Measurements from ENCODE around the gene HBEGF.

HBEGF gene

DNA sequence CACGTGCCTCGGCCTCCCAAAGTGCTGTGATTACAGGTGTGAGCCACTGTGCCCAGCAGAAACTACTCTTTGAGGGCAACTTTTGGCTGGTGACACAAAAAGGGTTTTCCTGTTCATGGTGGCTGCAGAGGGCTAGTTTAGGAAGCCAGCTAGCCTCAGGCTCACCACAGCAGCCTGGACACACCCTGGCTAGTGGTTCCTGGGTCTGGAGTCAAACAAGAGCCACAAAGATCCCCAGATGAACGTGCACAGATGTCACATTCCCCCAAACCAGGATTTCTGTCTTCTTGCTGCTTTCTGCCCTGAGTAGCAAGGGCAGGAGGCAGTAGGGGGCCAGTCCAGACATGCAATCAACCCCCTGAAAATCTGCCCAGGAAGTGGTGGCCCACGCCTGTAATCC is 6.8 kb downstream of the HBEGF start:
- TF ChIP-seq, protein P1, sequence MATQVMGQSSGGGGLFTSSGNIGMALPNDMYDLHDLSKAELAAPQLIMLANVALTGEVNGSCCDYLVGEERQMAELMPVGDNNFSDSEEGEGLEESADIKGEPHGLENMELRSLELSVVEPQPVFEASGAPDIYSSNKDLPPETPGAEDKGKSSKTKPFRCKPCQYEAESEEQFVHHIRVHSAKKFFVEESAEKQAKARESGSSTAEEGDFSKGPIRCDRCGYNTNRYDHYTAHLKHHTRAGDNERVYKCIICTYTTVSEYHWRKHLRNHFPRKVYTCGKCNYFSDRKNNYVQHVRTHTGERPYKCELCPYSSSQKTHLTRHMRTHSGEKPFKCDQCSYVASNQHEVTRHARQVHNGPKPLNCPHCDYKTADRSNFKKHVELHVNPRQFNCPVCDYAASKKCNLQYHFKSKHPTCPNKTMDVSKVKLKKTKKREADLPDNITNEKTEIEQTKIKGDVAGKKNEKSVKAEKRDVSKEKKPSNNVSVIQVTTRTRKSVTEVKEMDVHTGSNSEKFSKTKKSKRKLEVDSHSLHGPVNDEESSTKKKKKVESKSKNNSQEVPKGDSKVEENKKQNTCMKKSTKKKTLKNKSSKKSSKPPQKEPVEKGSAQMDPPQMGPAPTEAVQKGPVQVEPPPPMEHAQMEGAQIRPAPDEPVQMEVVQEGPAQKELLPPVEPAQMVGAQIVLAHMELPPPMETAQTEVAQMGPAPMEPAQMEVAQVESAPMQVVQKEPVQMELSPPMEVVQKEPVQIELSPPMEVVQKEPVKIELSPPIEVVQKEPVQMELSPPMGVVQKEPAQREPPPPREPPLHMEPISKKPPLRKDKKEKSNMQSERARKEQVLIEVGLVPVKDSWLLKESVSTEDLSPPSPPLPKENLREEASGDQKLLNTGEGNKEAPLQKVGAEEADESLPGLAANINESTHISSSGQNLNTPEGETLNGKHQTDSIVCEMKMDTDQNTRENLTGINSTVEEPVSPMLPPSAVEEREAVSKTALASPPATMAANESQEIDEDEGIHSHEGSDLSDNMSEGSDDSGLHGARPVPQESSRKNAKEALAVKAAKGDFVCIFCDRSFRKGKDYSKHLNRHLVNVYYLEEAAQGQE (IDR thresholded peaks at IDR 0.05; ENCODE audit: insufficient replicate concordance, low read depth) = no peak
- no peak for TF ChIP-seq POLR2AphosphoS5 (IDR thresholded peaks at IDR 0.05; ENCODE audit: low read depth)
- TF ChIP-seq GABPA (IDR thresholded peaks at IDR 0.05; ENCODE audit: low read depth) = no peak
- no peak for TF ChIP-seq SPI1 (IDR thresholded peaks at IDR 0.05; ENCODE audit: borderline replicate concordance, low read depth)
- H3K27me3 ChIP-seq (ENCODE audit: insufficient read depth, poor library complexity, severe bottlenecking) = no peaks in the 10 kb centered on the region
- no peak overlapping the region for H3K27ac ChIP-seq (replicated peaks)
- no peak overlapping the region for H3K4me3 ChIP-seq (replicated peaks; ENCODE audit: insufficient read depth, low read length)
- no peak for DNase-seq (ENCODE audit: low read depth in 1 of 2, low spot score in 1 of 2)

DNA sequence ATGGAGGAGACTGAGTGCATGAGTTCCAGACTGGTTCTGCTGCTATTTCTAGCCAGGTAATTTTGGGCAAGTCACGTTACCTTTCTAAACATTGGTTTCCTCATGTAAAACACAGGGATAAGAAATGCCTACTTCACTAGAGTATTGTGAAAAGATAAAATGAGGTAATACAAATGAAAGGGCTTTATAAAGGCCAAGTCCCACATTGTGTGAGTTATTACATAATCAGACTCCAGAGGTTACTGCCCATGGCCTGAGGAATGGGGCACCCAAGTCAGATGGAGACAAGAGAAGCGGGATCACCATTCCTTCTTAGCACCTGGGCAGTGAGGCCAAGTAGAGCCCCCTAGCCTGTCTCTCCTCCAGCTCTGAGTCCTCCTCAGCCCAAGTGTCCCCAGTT is 7.5 kb downstream of the HBEGF start:
- Histone ChIP-seq H3K4me3 (replicated peaks; ENCODE audit: insufficient read depth, low read length) (no peak overlapping the region), H3K27ac (replicated peaks) (no peak overlapping the region), H3K27me3 (ENCODE audit: insufficient read depth, poor library complexity, severe bottlenecking) (no peaks in the 10 kb centered on the region)
- no peak for DNase-seq (ENCODE audit: low read depth in 1 of 2, low spot score in 1 of 2)
- no peak for TF ChIP-seq SPI1 (IDR thresholded peaks at IDR 0.05; ENCODE audit: borderline replicate concordance, low read depth)
- no peak for TF ChIP-seq POLR2AphosphoS5 (IDR thresholded peaks at IDR 0.05; ENCODE audit: low read depth)
- no peak for TF ChIP-seq GABPA (IDR thresholded peaks at IDR 0.05; ENCODE audit: low read depth)
- TF ChIP-seq, protein P2, sequence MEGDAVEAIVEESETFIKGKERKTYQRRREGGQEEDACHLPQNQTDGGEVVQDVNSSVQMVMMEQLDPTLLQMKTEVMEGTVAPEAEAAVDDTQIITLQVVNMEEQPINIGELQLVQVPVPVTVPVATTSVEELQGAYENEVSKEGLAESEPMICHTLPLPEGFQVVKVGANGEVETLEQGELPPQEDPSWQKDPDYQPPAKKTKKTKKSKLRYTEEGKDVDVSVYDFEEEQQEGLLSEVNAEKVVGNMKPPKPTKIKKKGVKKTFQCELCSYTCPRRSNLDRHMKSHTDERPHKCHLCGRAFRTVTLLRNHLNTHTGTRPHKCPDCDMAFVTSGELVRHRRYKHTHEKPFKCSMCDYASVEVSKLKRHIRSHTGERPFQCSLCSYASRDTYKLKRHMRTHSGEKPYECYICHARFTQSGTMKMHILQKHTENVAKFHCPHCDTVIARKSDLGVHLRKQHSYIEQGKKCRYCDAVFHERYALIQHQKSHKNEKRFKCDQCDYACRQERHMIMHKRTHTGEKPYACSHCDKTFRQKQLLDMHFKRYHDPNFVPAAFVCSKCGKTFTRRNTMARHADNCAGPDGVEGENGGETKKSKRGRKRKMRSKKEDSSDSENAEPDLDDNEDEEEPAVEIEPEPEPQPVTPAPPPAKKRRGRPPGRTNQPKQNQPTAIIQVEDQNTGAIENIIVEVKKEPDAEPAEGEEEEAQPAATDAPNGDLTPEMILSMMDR (IDR thresholded peaks at IDR 0.05; ENCODE audit: insufficient read depth, low read length) = no peak
- TF ChIP-seq, protein P1 (IDR thresholded peaks at IDR 0.05; ENCODE audit: insufficient replicate concordance, low read depth) = no peak

DNA sequence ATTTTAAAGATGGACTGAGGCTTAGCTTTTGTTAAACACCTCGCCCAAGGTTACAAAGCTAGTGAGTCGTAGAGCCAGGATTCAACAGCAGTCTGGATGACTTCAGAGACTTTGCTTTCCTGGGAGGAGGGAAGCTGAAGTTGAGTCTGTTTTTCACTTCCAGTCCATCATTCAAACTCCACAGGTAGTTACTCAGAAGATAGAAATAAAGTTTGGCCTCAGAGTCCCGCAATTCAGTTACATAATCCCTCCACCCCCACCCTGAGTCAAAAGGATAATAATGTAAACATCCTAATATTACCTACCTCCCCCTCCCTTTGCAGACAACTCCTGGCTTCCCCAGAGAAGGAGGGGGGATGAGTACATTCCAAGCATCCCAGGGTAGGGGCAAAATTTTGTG is 8.1 kb downstream of the HBEGF start:
- no peak for DNase-seq (ENCODE audit: low read depth in 1 of 2, low spot score in 1 of 2)
- TF ChIP-seq SPI1 (IDR thresholded peaks at IDR 0.05; ENCODE audit: borderline replicate concordance, low read depth) (no peak), POLR2AphosphoS5 (IDR thresholded peaks at IDR 0.05; ENCODE audit: low read depth) (no peak), GABPA (IDR thresholded peaks at IDR 0.05; ENCODE audit: low read depth) (no peak)
- TF ChIP-seq, protein P1 (IDR thresholded peaks at IDR 0.05; ENCODE audit: insufficient replicate concordance, low read depth) = no peak
- TF ChIP-seq, protein P2 (IDR thresholded peaks at IDR 0.05; ENCODE audit: insufficient read depth, low read length) = no peak
- no peak overlapping the region for H3K27ac ChIP-seq (replicated peaks)

More for the DNA sequence above, 8.1 kb downstream of the HBEGF start:
- Histone ChIP-seq H3K27me3 (ENCODE audit: insufficient read depth, poor library complexity, severe bottlenecking) (no peaks in the 10 kb centered on the region), H3K4me3 (replicated peaks; ENCODE audit: insufficient read depth, low read length) (no peak overlapping the region)

Measured in HL-60 (cell line).